ENCODE data around the gene TCEAL3. TPM values are rescaled to one million over a fixed set of nuclear protein-coding genes. Genes with fewer than 3 reads are reported as not detected.

TCEAL3 gene
- total RNA-seq, 2 experiments from 2014 or later, result 5.0 to 5.8 TPM

DNA sequence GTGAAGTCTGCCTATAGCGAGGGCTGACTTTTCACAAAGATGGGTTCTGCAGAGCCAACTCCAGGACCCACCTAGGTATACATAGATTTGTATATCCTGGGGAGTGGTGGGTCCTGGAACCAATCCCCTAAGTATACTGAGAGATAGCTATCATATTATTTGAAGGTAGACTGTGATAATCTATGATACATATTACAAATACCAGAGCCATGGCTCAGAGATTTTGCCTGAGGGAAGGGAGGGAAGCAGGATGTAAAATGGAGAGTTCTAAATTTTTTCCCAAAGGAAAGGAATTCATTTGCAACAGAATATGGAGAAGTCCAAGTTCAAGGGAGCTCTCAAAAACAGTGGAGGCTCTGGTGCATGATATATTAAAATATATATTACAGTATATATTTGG is 7.2 kb downstream of the TCEAL3 start:
- no peak for DNase-seq
- Histone ChIP-seq H3K27me3 (ENCODE audit: control insufficient read depth in 1 of 2, insufficient read depth in 2 of 2, low read length in 2 of 2) (no peaks in the 10 kb centered on the region), H3K9me3 (ENCODE audit: control insufficient read depth in 1 of 2, insufficient read depth in 1 of 2, low read length in 2 of 2) (no peaks in the 10 kb centered on the region), H3K4me3 (ENCODE audit: low read length) (no peak overlapping the region), H3K36me3 (ENCODE audit: insufficient read depth, low read length) (no peaks in the 10 kb centered on the region), H3K27ac (ENCODE audit: low read depth in 1 of 2, low read length in 2 of 2) (no peak overlapping the region), H3K4me1 (ENCODE audit: insufficient read depth, low read length) (no peaks in the 10 kb centered on the region)
- H3K36me3 Mint-ChIP-seq (ENCODE audit: low read depth), result no peaks in the 10 kb centered on the region
- no peaks in the 10 kb centered on the region for H3K4me1 Mint-ChIP-seq (ENCODE audit: low read depth)
- H3K9me3 Mint-ChIP-seq, result no peaks in the 10 kb centered on the region
- no peak overlapping the region for H3K4me3 Mint-ChIP-seq
- ATAC-seq (ENCODE audit: poor library complexity), result no peak
- CTCF ChIA-PET, result no interaction called here
- intact Hi-C loops (cut with DNase I, micrococcal nuclease), result no loop called here
- no peak overlapping the region for H3K27ac Mint-ChIP-seq
- TF ChIP-seq, protein P1, sequence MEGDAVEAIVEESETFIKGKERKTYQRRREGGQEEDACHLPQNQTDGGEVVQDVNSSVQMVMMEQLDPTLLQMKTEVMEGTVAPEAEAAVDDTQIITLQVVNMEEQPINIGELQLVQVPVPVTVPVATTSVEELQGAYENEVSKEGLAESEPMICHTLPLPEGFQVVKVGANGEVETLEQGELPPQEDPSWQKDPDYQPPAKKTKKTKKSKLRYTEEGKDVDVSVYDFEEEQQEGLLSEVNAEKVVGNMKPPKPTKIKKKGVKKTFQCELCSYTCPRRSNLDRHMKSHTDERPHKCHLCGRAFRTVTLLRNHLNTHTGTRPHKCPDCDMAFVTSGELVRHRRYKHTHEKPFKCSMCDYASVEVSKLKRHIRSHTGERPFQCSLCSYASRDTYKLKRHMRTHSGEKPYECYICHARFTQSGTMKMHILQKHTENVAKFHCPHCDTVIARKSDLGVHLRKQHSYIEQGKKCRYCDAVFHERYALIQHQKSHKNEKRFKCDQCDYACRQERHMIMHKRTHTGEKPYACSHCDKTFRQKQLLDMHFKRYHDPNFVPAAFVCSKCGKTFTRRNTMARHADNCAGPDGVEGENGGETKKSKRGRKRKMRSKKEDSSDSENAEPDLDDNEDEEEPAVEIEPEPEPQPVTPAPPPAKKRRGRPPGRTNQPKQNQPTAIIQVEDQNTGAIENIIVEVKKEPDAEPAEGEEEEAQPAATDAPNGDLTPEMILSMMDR (IDR thresholded peaks at IDR 0.05), result no peak
- H3K27me3 Mint-ChIP-seq, result no peaks in the 10 kb centered on the region
- POLR2A ChIA-PET, result no interaction called here

DNA sequence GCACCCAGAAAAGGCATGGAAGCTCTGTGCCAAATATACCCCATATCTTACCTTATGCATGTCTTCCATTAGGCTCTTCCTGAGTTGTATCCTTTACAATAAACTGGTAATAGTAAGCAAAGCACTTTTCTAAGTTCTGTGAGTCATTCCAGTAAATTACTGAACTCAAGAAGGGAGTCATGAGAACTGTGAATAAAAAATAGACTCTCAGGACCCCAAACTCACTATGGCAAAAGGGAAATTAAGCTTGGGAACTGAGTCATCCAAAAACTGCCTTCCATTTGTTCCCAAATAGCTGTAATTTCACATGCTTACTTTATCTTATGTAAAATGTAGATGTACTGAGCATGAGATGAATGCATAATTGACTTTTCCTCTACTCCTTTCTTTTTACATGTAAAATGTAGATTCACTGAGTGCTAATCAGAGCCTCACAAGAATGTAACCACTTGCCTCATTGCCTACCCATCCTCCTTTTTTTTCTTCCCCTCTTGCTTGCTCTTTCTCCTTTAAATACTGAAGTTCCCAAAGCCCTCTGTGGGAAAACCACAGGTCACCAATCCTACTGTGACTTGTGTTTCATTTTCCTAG is 8.1 kb downstream of the TCEAL3 start:
- TF ChIP-seq, protein P1 (IDR thresholded peaks at IDR 0.05), result no peak
- no peaks in the 10 kb centered on the region for H3K9me3 ChIP-seq (ENCODE audit: control insufficient read depth in 1 of 2, insufficient read depth in 1 of 2, low read length in 2 of 2)
- Mint-ChIP-seq H3K27ac (no peak overlapping the region), H3K4me1 (ENCODE audit: low read depth) (no peaks in the 10 kb centered on the region), H3K27me3 (no peaks in the 10 kb centered on the region), H3K9me3 (no peaks in the 10 kb centered on the region), H3K4me3 (no peak overlapping the region), H3K36me3 (ENCODE audit: low read depth) (no peaks in the 10 kb centered on the region)
- H3K27me3 ChIP-seq (ENCODE audit: control insufficient read depth in 1 of 2, insufficient read depth in 2 of 2, low read length in 2 of 2), result no peaks in the 10 kb centered on the region
- POLR2A ChIA-PET, result no interaction called here
- H3K4me1 ChIP-seq (ENCODE audit: insufficient read depth, low read length), result no peaks in the 10 kb centered on the region
- H3K4me3 ChIP-seq (ENCODE audit: low read length), result no peak overlapping the region
- ATAC-seq (ENCODE audit: poor library complexity) (no peak), DNase-seq (no peak)
- CTCF ChIA-PET, result no interaction called here
- H3K27ac ChIP-seq (ENCODE audit: low read depth in 1 of 2, low read length in 2 of 2), result no peak overlapping the region
- no peaks in the 10 kb centered on the region for H3K36me3 ChIP-seq (ENCODE audit: insufficient read depth, low read length)
- intact Hi-C loops (cut with DNase I, micrococcal nuclease), result no loop called here

DNA sequence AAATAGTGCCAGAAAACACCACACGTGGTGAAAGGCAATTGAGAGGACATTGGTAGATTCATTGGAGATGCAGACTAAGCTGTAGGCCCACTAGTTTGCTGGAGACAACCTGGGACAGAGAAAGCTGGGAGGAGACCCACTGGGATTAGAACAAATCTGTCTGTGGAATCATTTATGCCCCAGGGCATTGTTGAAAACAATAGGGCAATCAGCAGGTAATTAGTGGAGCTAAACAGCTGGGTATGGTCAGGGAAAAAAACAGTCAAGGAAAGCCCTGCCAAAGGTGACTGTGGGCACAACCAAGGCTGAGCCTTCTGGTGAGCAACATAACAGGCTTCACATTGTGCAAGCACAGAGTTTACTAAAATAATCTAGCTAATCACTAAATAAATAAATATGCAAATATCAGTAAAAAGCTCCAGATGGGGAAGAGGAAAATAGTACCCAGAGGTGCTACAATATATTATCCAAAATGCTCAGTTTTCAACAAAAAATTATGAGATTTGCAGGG is 9.0 kb downstream of the TCEAL3 start:
- Mint-ChIP-seq H3K9me3 (no peaks in the 10 kb centered on the region), H3K27me3 (no peaks in the 10 kb centered on the region), H3K4me1 (ENCODE audit: low read depth) (no peaks in the 10 kb centered on the region), H3K4me3 (no peak overlapping the region), H3K36me3 (ENCODE audit: low read depth) (no peaks in the 10 kb centered on the region), H3K27ac (no peak overlapping the region)
- no peaks in the 10 kb centered on the region for H3K27me3 ChIP-seq (ENCODE audit: control insufficient read depth in 1 of 2, insufficient read depth in 2 of 2, low read length in 2 of 2)
- no peak for ATAC-seq (ENCODE audit: poor library complexity)
- TF ChIP-seq, protein P1 (IDR thresholded peaks at IDR 0.05), result no peak
- POLR2A ChIA-PET, result no interaction called here
- H3K4me1 ChIP-seq (ENCODE audit: insufficient read depth, low read length), result no peaks in the 10 kb centered on the region
- no peak overlapping the region for H3K4me3 ChIP-seq (ENCODE audit: low read length)
- CTCF ChIA-PET, result no interaction called here
- H3K27ac ChIP-seq (ENCODE audit: low read depth in 1 of 2, low read length in 2 of 2), result no peak overlapping the region
- no peaks in the 10 kb centered on the region for H3K36me3 ChIP-seq (ENCODE audit: insufficient read depth, low read length)
- intact Hi-C loops (cut with DNase I, micrococcal nuclease), result no loop called here
- no peaks in the 10 kb centered on the region for H3K9me3 ChIP-seq (ENCODE audit: control insufficient read depth in 1 of 2, insufficient read depth in 1 of 2, low read length in 2 of 2)
- DNase-seq, result no peak
